ENCODE data around the gene ABCF2. TPM values are rescaled to one million over a fixed set of nuclear protein-coding genes. Genes with fewer than 3 reads are reported as not detected.

The ABCF2 gene
- total and polyA plus RNA-seq, 2 of the 13 experiments (the other 11 are each of a cell fraction or from before 2014, with no cell fraction given), result 16.3 to 42.5 TPM

DNA sequence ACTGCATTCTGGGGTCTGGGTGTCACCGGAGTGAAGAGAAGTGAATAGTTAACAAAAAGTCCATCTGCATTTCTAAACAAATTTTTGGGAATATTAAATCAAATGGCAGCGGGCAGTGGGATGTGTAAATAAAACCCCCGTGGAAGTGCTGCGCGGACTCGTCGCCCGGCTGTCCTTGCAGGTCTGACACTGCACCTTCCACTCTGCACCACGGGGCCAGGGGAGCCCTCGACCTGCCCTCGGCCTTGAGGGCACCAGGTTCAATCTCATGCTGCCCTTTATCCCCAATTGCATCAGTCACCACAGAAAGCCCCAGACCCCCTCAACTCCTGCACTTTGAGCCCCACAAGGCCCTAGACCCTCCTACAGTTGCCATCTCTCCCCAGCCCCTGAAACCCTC is 27.8 kb upstream of the ABCF2 start:
- no peaks in the 10 kb centered on the region for H3K36me3 ChIP-seq (replicated peaks in 1 of 2; ENCODE audit: control insufficient read depth in 1 of 2, insufficient read depth in 2 of 2, low read length in 2 of 2)
- no peak for DNase-seq (ENCODE audit: low spot score)
- H3K4me3 ChIP-seq (replicated peaks in 1 of 3; ENCODE audit: insufficient read depth in 1 of 3, low read depth in 2 of 3, low read length in 3 of 3), result no peak overlapping the region
- WGBS (ENCODE audit: low lambda C conversion rate), result 16% methylated on average over 11 of the region's 11 CpGs
- no peaks in the 10 kb centered on the region for H3K9me3 ChIP-seq (ENCODE audit: low read length)
- H3K79me2 ChIP-seq (ENCODE audit: insufficient read depth, low read length), result no peaks in the 10 kb centered on the region
- no peak for ATAC-seq
- H4K20me1 ChIP-seq (ENCODE audit: insufficient read depth, low read length), result no peaks in the 10 kb centered on the region
- H3K27me3 ChIP-seq (ENCODE audit: control insufficient read depth in 1 of 2, insufficient read depth in 2 of 2, low read length in 2 of 2), result peaks cover 17 to 76% of the 10 kb centered on the region in 2 experiments
- CTCF ChIA-PET (ENCODE audit: low intra/inter-chr PET ratio, low total read pairs), result no interaction called here
- no peak overlapping the region for H3K9ac ChIP-seq (ENCODE audit: insufficient read depth, low read depth, low read length)
- in situ Hi-C loops (cut with HindIII; ENCODE audit: extremely low pct_ligation_motif_present, low pct_unique_long_range_greater_than_20kb), result loop anchor here (5.0 kb wide), 1 partner anchor 47 kb away; no protein-coding TSS in a partner anchor
- no peak overlapping the region for H3K27ac ChIP-seq (ENCODE audit: extremely low read length, insufficient read depth, low read length)
- peaks cover 27% of the 10 kb centered on the region for H3K4me1 ChIP-seq (ENCODE audit: insufficient read depth, low read length)
- no TSS peak for BruUV-seq (replicated peaks)
- POLR2A ChIA-PET, result no interaction called here
- no peak for FAIRE-seq
- H2AFZ ChIP-seq (ENCODE audit: low read length), result no peak overlapping the region
- intact Hi-C loops (cut with micrococcal nuclease; ENCODE audit: unreplicated experiment), result no loop called here
- no peak overlapping the region for H3K4me2 ChIP-seq (ENCODE audit: low read depth, low read length)
- TF ChIP-seq NAIF1 (CRISPR knock-in tag; IDR thresholded peaks at IDR 0.05; ENCODE audit: borderline replicate concordance), result no peak
- TF ChIP-seq ZNF605 (CRISPR knock-in tag; IDR thresholded peaks at IDR 0.05), result no peak
- TF ChIP-seq ZNF34 (CRISPR knock-in tag; IDR thresholded peaks at IDR 0.05; ENCODE audit: borderline replicate concordance), result no peak
- TF ChIP-seq PRDM4 (CRISPR knock-in tag; IDR thresholded peaks at IDR 0.05; ENCODE audit: borderline replicate concordance), result no peak
- TF ChIP-seq MED13 (CRISPR knock-in tag; IDR thresholded peaks at IDR 0.05), result no peak
- no peak for TF ChIP-seq ZNF691 (CRISPR knock-in tag; IDR thresholded peaks at IDR 0.05; ENCODE audit: borderline replicate concordance, low read depth)
- TF ChIP-seq ZNF891 (CRISPR knock-in tag; IDR thresholded peaks at IDR 0.05), result no peak
- TF ChIP-seq SMYD3 (CRISPR knock-in tag; IDR thresholded peaks at IDR 0.05), result no peak
- no peak for TF ChIP-seq ZNF431 (CRISPR knock-in tag; IDR thresholded peaks at IDR 0.05; ENCODE audit: borderline replicate concordance, low read depth)
- no peak for TF ChIP-seq ZNF138 (CRISPR knock-in tag; IDR thresholded peaks at IDR 0.05; ENCODE audit: low read depth)
- TF ChIP-seq ZNF12 (CRISPR knock-in tag; IDR thresholded peaks at IDR 0.05), result no peak
- TF ChIP-seq ZNF672 (CRISPR knock-in tag; IDR thresholded peaks at IDR 0.05), result no peak
- TF ChIP-seq, protein P1, sequence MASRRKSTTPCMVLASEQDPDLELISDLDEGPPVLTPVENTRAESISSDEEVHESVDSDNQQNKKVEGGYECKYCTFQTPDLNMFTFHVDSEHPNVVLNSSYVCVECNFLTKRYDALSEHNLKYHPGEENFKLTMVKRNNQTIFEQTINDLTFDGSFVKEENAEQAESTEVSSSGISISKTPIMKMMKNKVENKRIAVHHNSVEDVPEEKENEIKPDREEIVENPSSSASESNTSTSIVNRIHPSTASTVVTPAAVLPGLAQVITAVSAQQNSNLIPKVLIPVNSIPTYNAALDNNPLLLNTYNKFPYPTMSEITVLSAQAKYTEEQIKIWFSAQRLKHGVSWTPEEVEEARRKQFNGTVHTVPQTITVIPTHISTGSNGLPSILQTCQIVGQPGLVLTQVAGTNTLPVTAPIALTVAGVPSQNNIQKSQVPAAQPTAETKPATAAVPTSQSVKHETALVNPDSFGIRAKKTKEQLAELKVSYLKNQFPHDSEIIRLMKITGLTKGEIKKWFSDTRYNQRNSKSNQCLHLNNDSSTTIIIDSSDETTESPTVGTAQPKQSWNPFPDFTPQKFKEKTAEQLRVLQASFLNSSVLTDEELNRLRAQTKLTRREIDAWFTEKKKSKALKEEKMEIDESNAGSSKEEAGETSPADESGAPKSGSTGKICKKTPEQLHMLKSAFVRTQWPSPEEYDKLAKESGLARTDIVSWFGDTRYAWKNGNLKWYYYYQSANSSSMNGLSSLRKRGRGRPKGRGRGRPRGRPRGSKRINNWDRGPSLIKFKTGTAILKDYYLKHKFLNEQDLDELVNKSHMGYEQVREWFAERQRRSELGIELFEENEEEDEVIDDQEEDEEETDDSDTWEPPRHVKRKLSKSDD (CRISPR knock-in tag; IDR thresholded peaks at IDR 0.05; ENCODE audit: low read depth), result no peak
- TF ChIP-seq ATF6 (CRISPR knock-in tag; conservative IDR thresholded peaks at IDR 0.05), result no peak
- no peak for TF ChIP-seq ZFP37 (CRISPR knock-in tag; IDR thresholded peaks at IDR 0.05; ENCODE audit: borderline replicate concordance)
- no peak for TF ChIP-seq CEBPG (CRISPR knock-in tag; IDR thresholded peaks at IDR 0.05)
- TF ChIP-seq GATAD1 (CRISPR knock-in tag; IDR thresholded peaks at IDR 0.05), result no peak
- no peak for TF ChIP-seq ZFAT (CRISPR knock-in tag; conservative IDR thresholded peaks at IDR 0.05)
- TF ChIP-seq NCOA5 (CRISPR knock-in tag; IDR thresholded peaks at IDR 0.05), result no peak
